ENCODE measurements around the gene RAB30.

Gene RAB30

GRCh38 chr11:83008581-83008923 is 63.1 kb downstream of the RAB30 start:
- TF ChIP-seq FOXM1 (IDR thresholded peaks at IDR 0.05; ENCODE audit: borderline replicate concordance, low read depth): no peak
- TF ChIP-seq EGR1 (IDR thresholded peaks at IDR 0.05): no peak
- no peak for TF ChIP-seq EP300 (IDR thresholded peaks at IDR 0.05; ENCODE audit: borderline replicate concordance)
- no peak for TF ChIP-seq CREB1 (IDR thresholded peaks at IDR 0.05; ENCODE audit: low read depth)
- no peak for TF ChIP-seq NFIC (IDR thresholded peaks at IDR 0.05)
- no peak for TF ChIP-seq TEAD4 (IDR thresholded peaks at IDR 0.05)
- no peak for TF ChIP-seq CEBPB (IDR thresholded peaks at IDR 0.05)
- no peak for TF ChIP-seq TCF12 (IDR thresholded peaks at IDR 0.05; ENCODE audit: low read depth)
- no peak for TF ChIP-seq RAD21 (IDR thresholded peaks at IDR 0.05; ENCODE audit: low read depth)
- no peak for TF ChIP-seq MAX (IDR thresholded peaks at IDR 0.05)

DNA sequence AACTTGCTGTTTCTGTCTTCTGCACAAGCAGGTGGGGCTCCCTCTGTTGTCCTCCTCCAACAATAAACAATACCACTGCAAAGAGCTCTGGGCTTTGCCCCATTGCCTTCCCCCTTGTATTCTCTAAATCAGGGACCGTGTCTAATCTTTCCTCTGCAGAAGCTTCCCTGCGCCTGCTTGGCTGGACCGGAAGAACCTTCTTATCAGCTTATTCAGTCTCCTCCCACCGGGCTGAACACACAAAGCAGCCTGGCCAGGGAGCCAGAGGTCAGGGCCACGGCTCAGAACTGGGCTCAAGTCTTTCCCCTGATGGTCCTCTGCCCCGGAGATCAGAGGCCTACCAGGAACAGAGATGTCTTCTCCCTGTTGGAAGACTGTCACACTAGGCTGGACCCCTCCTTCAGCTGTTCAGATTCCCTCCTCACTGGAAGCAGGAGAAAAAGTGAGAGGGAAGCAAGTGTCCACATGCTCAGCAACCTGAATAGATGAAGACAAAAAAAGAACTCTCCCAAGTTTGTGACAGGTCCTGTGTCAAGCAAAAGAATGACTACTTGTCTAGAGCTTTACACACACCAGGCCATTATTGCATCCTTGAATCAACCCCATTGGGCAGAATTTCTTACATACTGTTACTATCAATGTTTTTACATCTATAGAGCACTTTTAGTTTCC is 63.7 kb downstream of the RAB30 start:
- TF ChIP-seq USF1 (IDR thresholded peaks at IDR 0.05) (no peak), EGR1 (IDR thresholded peaks at IDR 0.05) (no peak), MAX (IDR thresholded peaks at IDR 0.05) (no peak), CEBPB (IDR thresholded peaks at IDR 0.05) (no peak), YY1 (IDR thresholded peaks at IDR 0.05; ENCODE audit: low read depth) (no peak), TEAD4 (IDR thresholded peaks at IDR 0.05) (no peak), NFIC (IDR thresholded peaks at IDR 0.05) (no peak), RAD21 (IDR thresholded peaks at IDR 0.05; ENCODE audit: low read depth) (no peak), TCF12 (IDR thresholded peaks at IDR 0.05; ENCODE audit: low read depth) (no peak), FOXM1 (IDR thresholded peaks at IDR 0.05; ENCODE audit: borderline replicate concordance, low read depth) (no peak), EP300 (IDR thresholded peaks at IDR 0.05; ENCODE audit: borderline replicate concordance) (no peak)
- TF ChIP-seq, protein P1, sequence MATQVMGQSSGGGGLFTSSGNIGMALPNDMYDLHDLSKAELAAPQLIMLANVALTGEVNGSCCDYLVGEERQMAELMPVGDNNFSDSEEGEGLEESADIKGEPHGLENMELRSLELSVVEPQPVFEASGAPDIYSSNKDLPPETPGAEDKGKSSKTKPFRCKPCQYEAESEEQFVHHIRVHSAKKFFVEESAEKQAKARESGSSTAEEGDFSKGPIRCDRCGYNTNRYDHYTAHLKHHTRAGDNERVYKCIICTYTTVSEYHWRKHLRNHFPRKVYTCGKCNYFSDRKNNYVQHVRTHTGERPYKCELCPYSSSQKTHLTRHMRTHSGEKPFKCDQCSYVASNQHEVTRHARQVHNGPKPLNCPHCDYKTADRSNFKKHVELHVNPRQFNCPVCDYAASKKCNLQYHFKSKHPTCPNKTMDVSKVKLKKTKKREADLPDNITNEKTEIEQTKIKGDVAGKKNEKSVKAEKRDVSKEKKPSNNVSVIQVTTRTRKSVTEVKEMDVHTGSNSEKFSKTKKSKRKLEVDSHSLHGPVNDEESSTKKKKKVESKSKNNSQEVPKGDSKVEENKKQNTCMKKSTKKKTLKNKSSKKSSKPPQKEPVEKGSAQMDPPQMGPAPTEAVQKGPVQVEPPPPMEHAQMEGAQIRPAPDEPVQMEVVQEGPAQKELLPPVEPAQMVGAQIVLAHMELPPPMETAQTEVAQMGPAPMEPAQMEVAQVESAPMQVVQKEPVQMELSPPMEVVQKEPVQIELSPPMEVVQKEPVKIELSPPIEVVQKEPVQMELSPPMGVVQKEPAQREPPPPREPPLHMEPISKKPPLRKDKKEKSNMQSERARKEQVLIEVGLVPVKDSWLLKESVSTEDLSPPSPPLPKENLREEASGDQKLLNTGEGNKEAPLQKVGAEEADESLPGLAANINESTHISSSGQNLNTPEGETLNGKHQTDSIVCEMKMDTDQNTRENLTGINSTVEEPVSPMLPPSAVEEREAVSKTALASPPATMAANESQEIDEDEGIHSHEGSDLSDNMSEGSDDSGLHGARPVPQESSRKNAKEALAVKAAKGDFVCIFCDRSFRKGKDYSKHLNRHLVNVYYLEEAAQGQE (IDR thresholded peaks at IDR 0.05; ENCODE audit: low read depth): no peak

DNA sequence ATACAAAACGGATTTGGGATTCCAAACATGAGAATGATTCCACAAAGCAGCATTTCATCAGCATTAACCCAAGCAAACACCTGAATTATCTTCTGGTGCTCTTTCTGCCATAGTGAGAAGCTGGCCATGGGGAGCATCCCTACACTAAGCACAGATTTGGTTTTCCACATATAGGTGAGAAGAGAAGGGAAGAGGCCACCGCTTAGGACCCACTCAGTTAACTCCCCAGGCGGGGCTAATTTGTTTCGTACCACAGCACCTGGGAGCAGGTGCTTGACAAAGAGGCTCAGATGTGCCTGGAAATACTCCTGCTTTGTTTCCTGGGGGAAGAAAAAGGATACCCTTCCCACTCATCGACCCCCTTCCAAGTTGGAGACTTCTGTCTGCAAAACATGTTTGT is 64.2 kb downstream of the RAB30 start:
- TF ChIP-seq TAF1 (IDR thresholded peaks at IDR 0.05; ENCODE audit: low read depth) (no peak), RAD21 (IDR thresholded peaks at IDR 0.05; ENCODE audit: low read depth) (no peak), USF1 (IDR thresholded peaks at IDR 0.05) (no peak), CREB1 (IDR thresholded peaks at IDR 0.05; ENCODE audit: low read depth) (no peak), TEAD4 (IDR thresholded peaks at IDR 0.05) (no peak), CEBPB (IDR thresholded peaks at IDR 0.05) (no peak), EGR1 (IDR thresholded peaks at IDR 0.05) (no peak), YY1 (IDR thresholded peaks at IDR 0.05; ENCODE audit: low read depth) (no peak), FOXM1 (IDR thresholded peaks at IDR 0.05; ENCODE audit: borderline replicate concordance, low read depth) (no peak), EP300 (IDR thresholded peaks at IDR 0.05; ENCODE audit: borderline replicate concordance) (no peak), TCF12 (IDR thresholded peaks at IDR 0.05; ENCODE audit: low read depth) (no peak), MAX (IDR thresholded peaks at IDR 0.05) (no peak), ZBTB7A (IDR thresholded peaks at IDR 0.05; ENCODE audit: low read depth) (no peak), NFIC (IDR thresholded peaks at IDR 0.05) (no peak)
- TF ChIP-seq, protein P1 (IDR thresholded peaks at IDR 0.05; ENCODE audit: low read depth): no peak

DNA sequence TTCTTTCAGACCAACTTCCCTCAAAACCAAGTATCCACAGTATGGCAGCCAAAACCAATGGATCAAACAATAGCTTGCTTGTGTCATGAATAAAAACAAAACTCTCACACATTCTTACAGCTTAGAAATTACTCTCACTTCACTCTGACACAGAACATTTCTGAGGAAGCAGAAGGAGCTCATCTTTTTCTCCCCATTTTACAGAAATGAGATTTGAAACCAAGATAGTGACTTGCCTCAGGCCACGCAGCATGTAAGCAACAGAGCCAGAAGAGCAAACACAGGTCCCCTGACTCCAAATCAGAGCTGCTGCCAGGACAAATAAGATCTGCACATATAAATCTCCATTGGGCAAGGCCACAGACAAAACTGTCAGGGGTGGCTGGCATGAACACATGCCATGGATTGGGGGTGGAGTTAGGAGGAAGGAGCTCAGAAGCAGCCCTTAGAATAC is 64.8 kb downstream of the RAB30 start:
- TF ChIP-seq CREB1 (IDR thresholded peaks at IDR 0.05; ENCODE audit: low read depth) (no peak), USF1 (IDR thresholded peaks at IDR 0.05) (no peak), TAF1 (IDR thresholded peaks at IDR 0.05; ENCODE audit: low read depth) (no peak), TCF12 (IDR thresholded peaks at IDR 0.05; ENCODE audit: low read depth) (no peak), FOXM1 (IDR thresholded peaks at IDR 0.05; ENCODE audit: borderline replicate concordance, low read depth) (no peak), MAX (IDR thresholded peaks at IDR 0.05) (no peak), YY1 (IDR thresholded peaks at IDR 0.05; ENCODE audit: low read depth) (no peak), TEAD4 (IDR thresholded peaks at IDR 0.05) (no peak), CEBPB (IDR thresholded peaks at IDR 0.05) (no peak), RAD21 (IDR thresholded peaks at IDR 0.05; ENCODE audit: low read depth) (no peak), NFIC (IDR thresholded peaks at IDR 0.05) (no peak), EP300 (IDR thresholded peaks at IDR 0.05; ENCODE audit: borderline replicate concordance) (no peak), EGR1 (IDR thresholded peaks at IDR 0.05) (no peak), ZBTB7A (IDR thresholded peaks at IDR 0.05; ENCODE audit: low read depth) (no peak)
- TF ChIP-seq, protein P1 (IDR thresholded peaks at IDR 0.05; ENCODE audit: low read depth): no peak

Data from Ishikawa (cell line).